ENCODE data around the gene AATK.

The AATK gene

DNA sequence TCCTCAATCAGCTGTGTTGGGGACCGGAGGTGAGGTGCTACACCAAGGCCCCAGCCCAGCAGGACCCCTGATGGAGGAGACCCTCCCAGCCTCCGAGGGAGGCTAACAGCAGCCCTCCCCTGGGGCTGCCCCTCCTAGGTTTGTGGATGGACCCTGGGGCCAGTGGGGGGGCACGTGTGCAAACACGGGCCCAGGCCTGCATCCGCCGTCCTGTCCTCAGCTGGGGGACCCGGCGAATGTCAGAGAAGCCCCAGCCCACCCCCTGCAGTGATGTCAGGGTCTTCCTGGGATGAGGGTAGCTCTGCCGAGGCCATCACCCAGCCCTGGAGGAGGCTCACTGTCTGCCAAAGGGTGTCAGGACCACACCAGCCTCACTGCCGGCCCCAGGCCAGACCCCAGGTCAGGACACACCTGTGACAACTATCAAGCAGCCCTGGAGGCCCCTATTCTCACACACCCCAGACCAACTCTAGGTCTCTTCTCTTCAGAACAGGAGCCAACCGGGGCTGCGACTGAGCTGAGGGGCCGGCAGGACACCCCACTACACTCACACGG is 30.0 kb upstream of the AATK start:
- DNase-seq (ENCODE audit: low read depth) = no peak

GRCh38 chr17:81194941-81195901 is 29.2 kb upstream of the AATK start:
- no peak for DNase-seq (ENCODE audit: low read depth)

DNA sequence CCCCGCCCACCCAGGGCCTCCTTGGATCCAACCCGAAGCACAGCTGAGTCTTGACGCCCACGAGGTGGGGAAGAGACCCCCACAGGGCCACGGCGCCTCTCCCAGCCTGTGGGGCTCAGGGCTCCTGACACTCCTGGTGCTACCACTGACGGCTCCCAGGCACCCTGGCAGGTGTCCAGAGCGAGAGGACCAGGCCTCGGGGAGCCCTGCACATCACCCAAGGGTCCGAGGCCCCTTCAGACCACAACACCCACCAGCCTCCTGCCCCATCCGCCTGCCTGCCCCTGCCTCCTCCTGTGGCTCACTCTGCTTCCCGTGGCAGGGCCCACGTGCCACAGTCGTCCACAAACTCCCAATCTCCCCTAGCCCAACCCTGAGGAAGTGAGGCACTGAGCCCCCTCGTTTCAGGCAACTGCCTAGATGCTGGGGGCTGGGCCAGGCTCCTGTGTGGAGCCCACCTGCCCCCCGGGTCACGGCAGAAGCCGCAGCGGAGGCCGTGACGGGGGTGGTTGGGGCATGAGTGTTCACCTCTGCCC is 28.3 kb upstream of the AATK start:
- DNase-seq (ENCODE audit: low read depth) = no peak

DNA sequence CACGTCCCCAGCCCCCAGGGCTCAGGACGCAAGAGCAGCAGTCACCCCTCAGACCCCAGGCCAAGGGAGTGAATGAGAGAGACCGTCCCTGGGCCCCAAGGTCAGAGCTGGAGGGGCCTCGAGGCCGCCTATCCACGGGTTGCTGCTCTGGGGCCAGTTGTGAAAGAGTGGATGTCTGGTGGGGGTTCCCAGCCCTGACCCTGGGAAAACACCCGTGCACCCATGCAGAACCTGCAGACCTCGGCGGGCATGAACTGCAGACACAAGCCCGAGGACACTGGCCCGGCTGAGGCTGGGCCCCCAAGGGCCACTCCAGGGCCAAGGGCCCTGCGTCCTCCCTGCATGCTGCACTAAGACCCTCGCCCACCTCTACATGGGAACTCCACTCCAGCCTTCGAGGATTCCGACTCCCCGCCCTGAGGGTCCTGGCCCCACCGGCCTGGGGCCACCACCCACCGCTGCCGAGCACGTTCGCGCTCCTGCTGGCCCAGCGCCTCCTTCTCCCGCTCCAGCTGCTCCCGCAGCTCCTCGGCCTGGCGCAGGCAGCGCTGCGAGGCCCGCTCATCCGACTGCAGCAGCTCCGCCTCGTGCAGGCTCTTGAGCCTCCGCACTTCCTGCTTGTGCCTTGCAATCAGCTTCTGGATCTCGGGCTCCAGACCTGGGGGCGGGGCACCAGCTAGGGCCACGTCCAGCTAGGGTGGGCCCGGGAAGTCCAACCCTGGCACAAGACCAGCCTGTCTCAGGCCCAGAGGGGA is 27.6 kb upstream of the AATK start:
- DNase-seq (ENCODE audit: low read depth) = no peak

- DNase-seq (ENCODE audit: low read depth) = no peak
These were observed 27.0 kb upstream of the AATK start for GRCh38 chr17:81193051-81193410.

- DNase-seq (ENCODE audit: low read depth) = no peak
These were observed 26.5 kb upstream of the AATK start for GRCh38 chr17:81192386-81193050.

DNA sequence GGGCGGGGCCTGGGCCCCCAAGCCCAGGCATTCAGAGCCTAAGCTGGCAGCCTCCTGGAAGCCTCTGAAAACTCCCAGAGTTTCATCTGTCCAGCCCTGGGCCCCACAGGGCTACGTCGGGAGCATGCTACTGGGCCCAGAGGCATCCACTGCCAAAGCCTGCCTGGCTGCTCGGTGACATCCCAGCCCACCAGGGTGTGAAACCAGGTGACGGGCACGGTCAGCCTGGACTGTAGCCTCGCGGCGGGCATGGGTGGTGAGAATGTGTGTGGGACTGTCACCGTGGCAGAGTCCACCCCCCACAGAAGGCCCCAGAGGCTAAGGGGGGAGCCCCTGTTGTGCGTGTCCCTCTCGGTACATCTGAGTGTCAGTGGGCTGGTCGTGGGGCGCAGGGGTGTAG is 25.6 kb upstream of the AATK start:
- DNase-seq (ENCODE audit: low read depth) = no peak

GRCh38 chr17:81191116-81191515 is 25.1 kb upstream of the AATK start:
- DNase-seq (ENCODE audit: low read depth) = no peak

DNA sequence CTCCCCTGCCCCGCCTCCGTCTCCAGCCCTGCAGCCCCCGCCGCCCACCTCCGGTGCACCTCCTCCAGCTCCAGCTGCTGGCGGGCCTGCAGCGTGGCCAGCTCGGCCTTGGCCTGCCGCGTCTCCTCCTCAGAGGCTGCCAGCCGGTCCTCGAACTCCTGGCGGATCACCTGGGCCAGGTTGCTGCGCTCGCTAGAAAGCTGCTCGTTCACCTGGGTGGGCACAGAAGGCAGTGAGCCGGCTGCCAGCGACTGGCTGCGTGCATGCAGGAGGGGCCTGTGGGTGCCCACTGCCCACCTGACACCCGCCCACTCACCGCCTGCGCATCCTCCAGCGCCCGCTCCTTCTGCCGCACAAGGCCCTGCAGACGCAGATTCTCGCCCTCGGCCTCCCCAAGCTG is 24.6 kb upstream of the AATK start:
- no peak for DNase-seq (ENCODE audit: low read depth)

- no peak for DNase-seq (ENCODE audit: low read depth)
These were observed 23.9 kb upstream of the AATK start for GRCh38 chr17:81189670-81190530.

DNA sequence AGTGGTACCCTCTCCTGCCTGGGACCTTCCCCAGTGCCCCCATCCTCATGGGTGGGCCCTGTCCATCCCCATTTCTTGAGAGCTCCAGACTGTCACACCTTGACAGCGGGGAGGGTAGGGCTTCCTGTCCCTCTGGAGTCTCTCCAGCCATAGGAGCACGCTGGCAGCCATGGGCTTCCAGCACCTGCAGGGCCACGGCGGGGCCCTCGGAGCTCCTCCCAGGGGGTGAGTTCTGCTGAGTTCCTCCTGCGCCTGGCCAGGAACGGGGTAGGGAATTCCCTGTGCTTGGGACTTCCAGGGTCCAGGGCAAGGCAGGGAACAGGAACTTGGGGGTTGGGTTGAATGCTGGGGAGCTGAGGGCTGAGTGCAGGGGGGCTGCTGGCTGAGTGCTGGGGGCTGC is 23.0 kb upstream of the AATK start:
- no peak for DNase-seq (ENCODE audit: low read depth)

GRCh38 chr17:81188491-81188840 is 22.4 kb upstream of the AATK start:
- no peak for DNase-seq (ENCODE audit: low read depth)

- no peak for DNase-seq (ENCODE audit: low read depth)
These were observed 21.8 kb upstream of the AATK start for GRCh38 chr17:81187586-81188490.

DNA sequence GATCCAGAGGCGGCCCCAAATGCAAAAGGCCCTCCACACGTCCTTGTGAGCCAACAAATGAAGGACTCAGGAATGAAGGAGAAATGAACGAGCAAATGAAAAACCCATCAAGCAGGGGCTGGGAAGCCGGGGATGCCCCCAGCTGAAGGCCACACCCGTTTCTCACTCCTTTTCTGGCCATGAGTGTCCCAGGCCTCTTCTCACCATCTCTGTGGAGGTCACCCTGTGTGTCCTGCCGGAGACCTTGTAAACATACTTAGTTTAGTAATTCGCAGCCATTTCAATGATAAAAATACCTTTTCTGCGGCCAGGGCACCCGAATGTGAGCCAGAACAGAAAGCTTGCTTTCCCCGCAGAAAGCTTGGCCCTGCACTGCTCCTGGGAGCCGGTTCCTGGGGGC is 21.1 kb upstream of the AATK start:
- no peak for DNase-seq (ENCODE audit: low read depth)

DNA sequence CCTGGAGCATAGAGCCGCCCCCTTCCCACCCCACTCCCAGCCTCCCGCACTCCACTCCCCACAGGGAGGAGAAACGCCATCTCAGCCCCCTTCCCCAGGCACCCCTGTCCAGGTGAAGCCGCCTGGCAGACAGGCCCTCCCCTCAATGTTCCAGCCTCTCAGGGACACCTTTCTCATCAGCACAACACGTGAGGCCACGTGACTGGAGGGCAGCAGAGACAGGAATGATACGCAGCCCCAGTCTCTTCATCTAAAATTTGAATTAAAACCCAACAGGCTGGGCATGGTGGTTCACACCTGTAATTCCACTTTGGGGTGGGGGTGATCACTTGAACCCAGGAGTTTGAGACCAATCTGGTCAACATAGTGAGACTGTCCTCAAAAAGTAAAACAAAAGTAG is 20.2 kb upstream of the AATK start:
- DNase-seq (ENCODE audit: low read depth) = no peak

GRCh38 chr17:81184555-81184954 is 18.5 kb upstream of the AATK start:
- DNase-seq (ENCODE audit: low read depth) = no peak

GRCh38 chr17:81183807-81184206 is 17.8 kb upstream of the AATK start:
- DNase-seq (ENCODE audit: low read depth) = no peak

DNA sequence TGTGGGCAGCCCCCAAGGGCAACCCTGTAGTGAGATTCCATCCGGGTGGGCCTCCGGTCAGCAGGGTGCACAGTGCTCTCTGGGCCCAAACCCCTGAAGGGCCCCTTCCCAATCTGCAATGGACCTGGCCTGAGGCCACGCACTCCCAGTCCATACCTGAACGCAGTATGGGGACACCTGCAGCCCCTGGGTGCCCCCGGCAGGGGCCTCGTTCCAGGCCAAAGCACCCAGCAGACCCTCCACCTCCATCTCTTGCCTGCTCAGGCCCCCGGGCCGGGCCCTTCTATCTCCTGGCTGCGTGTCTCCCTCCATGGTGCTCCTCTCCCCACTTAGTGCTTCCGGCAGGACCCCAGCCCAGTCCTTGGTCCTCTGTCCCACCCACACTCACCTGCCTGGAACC is 17.3 kb upstream of the AATK start:
- DNase-seq (ENCODE audit: low read depth) = no peak

- DNase-seq (ENCODE audit: low read depth) = no peak
These were observed 16.6 kb upstream of the AATK start for GRCh38 chr17:81182596-81182995.

- no peak for DNase-seq (ENCODE audit: low read depth)
These were observed 15.8 kb upstream of the AATK start for GRCh38 chr17:81181811-81182185.

Data from GM04503 (cell line).